Fibroblast of skin of scalp (primary cell): ENCODE data around the gene LSR.
"Not testable (repeated sequence)": the region's sequence is repeated elsewhere in the genome, so short reads cannot be mapped to it uniquely, and the experiment has no call there.

Experiments
- DNase-seq: peaks from one replicate; pipeline ENCODE4 v3.0.0-alpha.2; 2013

The LSR gene

GRCh38 chr19:35217649-35217990 is 31.2 kb upstream of the LSR start:
- DNase-seq = no peak

DNA sequence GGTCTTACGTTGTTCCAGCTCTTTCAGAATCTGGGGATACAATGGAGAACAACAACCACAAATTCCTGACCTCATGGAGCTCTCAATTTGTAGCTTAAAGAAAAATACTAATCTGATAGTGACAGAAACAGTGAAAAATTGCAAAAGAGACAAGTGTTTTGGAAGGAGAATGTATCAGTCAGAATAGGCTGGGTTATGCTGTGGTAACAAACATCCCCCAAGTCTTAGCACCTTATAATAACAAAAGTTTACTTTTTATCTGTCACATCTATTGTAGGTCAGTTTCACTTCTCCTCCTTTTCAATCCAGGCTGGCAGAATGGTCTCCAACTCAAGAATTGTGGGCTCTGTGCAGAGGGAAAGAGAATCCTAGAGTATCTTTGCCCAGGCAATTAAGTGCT is 29.8 kb upstream of the LSR start:
- DNase-seq = no peak

- no peak for DNase-seq
Measured at GRCh38 chr19:35220315-35220921, 28.4 kb upstream of the LSR start.

DNA sequence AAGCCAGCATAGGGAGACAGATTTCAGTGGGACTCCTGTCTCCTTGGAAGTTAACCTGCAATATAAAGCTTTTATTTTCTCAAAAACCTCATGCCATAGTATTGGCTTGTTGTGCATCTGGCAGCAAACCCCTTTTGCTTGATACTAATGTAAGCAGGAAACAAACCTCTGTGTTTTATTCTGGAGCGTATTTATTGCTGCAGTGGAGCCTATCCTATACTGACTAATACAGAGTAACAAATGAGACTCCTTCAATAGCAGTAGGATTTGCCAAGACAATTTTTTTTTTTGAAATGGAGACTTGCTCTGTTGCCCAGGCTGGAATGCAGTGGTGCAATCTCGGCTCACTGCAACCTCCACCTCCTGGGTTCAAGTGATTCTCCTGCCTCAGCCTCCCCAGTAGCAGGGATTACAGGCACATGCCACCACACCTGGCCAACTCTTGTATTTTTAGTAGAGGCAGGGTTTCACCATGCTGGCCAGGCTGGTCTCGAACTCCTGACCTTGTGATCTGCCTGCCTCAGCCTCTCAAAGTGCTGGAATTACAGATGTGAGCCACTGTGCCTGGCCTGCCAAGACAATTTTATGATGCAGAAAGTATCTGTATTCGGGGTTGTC is 27.7 kb upstream of the LSR start:
- DNase-seq = not testable (repeated sequence)

GRCh38 chr19:35222373-35223015 is 26.3 kb upstream of the LSR start:
- DNase-seq = no peak

DNA sequence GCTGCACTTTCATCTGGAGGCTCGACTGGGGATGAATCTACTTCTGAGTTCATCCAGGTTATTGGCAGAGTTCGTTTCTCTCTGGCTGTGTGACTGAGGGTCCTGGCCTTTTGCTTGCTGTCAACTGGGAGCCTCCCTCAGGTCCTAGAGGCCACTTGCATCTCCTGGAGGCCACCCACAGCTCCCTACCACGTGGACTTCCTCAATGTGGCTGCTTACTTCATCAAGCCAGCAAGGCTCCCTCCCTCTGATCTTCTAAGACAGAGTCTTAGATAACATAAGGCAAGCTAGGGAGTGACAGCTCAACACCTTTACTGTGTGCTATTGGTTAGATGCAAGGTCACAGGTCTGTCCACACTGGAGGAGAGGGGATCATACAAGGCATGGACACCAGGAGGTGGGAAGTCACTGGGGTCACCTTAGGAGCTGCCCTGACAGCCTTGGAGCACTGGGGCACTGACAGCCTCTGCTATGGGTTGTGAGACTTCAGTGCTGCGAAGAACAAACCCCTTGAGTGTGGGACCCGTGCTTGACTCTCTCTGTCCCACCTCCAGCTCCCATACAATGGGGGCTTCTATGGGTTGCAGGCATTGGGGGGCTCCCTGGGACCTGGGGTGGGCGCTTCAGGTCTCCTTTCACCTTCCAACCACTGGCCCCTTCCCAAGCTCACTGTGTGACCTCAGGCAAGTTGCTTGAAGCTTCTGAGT is 25.6 kb upstream of the LSR start:
- DNase-seq = no peak

- no peak for DNase-seq
Measured at GRCh38 chr19:35223862-35224505, 24.8 kb upstream of the LSR start.

DNA sequence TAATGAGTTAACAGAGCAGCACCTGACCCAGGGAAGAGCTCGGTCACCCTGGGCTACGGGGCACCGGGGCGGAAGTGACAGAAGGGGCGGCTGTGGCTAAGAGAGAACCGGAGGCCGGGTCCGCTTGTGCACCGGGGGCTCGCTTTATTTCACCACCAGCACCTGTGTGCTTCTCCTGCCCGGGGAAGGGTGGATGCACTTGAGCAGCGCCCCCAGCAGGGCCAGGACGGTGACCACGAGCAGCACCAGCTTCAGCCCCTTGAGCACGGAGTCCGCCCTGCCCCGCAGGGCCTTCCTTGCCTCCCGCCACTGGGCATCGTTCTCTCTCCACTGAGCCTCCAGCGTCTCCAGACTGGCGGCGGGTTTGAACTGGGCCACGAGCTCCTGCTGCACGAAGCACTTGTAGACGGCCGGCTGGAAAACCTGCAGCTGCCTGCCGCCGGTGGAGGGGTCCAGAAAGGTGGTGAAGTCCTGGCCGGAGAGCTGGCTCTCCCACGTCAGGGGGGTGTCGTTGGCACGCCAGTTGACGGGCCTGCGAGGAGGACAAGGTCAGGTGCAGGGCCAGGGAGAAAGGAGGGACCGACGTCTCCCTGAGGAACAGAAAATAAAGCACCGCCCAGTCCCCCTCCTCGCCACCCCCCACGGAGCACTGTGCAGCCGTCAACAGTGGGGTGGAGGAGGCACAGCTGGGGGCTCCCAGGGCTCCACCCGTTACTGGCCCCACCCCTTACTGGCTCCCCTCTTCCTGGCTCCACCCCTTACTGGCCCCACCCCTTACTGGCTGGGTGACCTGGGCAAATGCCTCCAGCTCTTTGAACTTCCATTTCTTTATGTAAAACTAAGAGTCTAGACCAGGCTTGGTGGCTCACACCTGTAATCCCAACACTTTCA is 23.9 kb upstream of the LSR start:
- no peak for DNase-seq

- DNase-seq = no peak
Measured at GRCh38 chr19:35225951-35226350, 22.9 kb upstream of the LSR start.

DNA sequence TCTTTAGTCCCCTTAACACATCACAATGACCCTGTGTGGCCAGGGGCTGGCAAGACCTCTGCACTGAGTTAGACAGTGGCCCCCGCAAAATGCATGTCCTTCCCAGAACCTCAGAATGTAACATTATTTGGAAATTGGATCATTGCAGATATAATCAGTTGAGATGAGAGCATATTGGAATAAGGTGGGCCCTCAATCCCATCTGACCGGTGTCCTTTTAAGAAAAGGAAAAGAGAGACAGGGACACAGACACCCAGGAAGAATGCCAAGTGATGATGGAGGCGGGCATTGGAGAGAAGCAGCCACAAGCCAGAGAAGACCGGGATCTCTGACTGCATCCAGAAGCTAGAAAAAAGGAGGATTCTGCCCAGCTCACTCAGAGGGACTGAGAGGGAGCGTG is 22.1 kb upstream of the LSR start:
- DNase-seq = no peak

DNA sequence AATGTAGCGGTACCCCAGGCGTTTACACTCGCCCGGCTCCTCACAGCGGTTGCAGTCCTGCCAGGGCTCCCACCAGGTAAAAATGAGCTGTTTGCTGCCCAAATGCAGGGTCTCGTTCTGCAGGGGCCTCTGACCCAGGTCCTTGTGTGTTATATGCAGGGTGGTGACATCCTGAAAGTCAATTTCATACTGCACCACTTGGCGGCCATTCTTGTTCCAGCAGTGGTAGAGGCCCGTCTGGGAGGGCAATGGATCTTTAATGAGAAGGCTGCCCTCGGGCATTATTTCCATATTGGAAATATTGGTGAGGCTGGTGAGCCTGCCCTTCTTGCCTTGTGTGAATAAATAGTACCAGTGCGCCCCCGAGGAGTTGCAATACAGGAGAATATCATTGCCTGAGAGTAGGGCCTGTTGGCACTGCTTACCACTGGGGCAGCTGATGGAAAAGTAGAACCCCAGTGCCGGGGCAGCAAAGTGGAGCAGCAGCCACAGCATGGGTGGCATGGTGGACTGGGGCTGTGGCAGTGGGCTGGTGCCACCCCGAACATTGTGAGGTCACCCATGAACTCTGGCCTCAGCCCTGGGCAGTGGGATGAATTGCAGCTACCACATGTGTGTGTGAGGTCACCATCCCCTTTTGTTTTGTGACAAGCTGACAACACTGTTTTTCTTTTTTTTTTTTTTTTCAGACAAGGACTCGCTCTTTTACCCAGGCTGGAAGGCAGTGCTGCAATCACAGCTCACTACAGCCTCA is 20.4 kb upstream of the LSR start, which contains the start of gene FAM187B:
TSS of gene FAM187B (minus strand) at position 563 of the 754 bp plus-strand sequence. CDS start at position 504, 59 bp downstream.
- DNase-seq = no peak

- DNase-seq = no peak
Measured at GRCh38 chr19:35229601-35230000, 19.2 kb upstream of the LSR start.

GRCh38 chr19:35231956-35232645 is 16.7 kb upstream of the LSR start:
- no peak for DNase-seq

- DNase-seq = no peak
Measured at GRCh38 chr19:35232912-35233311, 15.9 kb upstream of the LSR start.

GRCh38 chr19:35236638-35237400 is 12.0 kb upstream of the LSR start:
- DNase-seq = no peak

DNA sequence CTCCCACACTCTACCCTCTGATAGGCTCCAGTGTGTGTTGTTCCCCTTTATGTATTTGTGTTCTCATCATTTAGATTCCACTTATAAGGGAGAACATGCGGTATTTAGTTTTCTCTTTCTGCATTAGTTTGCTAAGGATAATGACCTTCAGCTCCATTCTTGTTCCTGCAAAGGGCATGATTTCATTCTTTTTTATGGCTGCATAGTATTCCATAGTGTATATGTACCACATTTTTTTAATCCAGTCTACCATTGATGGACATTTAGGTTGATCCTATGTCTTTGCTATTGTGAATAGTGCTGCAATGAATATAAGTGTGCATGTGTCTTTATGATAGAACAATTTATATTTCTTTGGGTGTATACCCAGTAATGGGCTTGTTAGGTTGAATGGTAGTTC is 9.2 kb upstream of the LSR start:
- not testable (repeated sequence) for DNase-seq

- no peak for DNase-seq
Measured at GRCh38 chr19:35240327-35240726, 8.5 kb upstream of the LSR start.

DNA sequence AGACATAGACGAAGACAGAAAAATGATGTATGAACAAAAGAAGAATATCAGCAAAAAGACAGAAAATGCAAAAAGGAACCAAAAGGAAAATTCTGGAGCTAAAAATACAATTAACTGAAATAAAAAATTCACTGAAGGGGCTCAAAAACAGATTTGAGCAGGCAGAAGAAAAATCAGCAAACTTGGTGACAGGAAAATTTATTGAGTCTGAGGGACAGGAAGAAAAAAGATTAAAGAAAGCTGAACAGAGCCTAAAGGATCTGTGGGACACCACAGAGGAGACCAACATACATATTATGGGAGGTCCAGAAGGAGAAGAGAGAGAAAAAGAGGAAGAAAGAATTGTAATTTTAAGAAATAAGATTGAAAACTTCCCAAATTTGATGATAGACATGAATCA is 7.4 kb upstream of the LSR start:
- no peak for DNase-seq

GRCh38 chr19:35246466-35247092 is 2.2 kb upstream of the LSR start:
- DNase-seq = no peak
